GM21717 (cell line): ENCODE data around the gene SIGLEC11.

Experiments
- ATAC-seq: cut with Tn5 transposase; IDR thresholded peaks from one replicate; pipeline ENCODE4 v1.9.1; 2021; ENCODE audit warnings: mild to moderate bottlenecking, moderate library complexity; ENCODE audit not compliant: unreplicated experiment

Gene SIGLEC11

DNA sequence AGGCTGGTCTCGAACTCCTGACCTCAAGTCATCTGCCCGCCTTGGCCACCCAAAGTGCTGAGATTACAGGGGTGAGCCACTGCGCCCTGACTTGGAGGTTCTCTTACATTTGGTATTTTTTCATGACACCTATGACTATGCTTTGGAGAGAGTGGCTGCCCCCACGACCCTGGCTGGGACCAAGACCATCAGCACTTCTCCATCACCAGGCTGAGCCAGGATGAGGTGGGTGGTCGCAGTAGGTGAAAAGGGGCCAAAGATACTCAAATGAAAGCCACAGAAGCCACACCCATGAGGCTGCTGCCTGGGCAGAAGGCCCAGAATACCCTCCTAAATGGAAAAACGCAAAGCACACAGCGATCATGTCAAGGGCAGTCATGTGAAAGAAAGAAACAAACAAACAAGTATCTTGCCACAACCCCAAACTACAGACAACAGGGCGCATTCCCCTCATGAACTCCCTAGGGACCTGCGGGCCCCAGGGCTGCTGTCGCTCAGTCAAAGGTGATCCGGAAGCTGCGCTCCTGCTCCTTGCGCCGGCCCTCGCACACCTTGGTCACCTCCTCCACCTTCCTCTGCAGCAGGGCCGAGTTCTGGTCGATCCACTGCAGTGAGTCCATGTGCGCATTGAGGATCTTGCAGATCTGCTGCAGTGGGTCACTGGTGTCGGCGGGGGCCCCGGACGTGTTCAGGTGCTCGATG is 53.1 kb downstream of the SIGLEC11 start:
- ATAC-seq = no peak

- ATAC-seq = no peak
These were observed 54.0 kb downstream of the SIGLEC11 start for GRCh38 chr19:49906879-49907564.

DNA sequence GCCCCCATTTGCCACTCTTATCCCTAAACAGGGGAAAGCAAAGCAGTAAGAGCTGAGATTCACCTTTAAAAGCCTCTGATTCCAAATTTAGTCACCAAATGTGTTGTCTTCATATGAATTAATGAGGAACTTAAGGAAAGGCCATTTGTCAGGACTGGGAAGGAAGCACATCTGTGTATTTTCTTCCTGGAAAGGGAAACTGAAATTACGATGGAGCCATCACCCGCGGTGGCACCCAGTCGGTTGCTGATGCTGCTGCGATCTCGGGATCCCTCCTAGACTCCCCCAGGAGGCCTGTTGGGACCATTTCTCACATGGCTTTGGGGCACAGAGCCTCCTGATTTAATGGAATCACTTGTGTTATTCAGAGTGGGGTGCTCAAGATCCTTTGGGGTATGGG is 56.8 kb downstream of the SIGLEC11 start:
- no peak for ATAC-seq
